OCI-LY3 (cell line): ENCODE measurements around the gene MUSTN1.

ENCODE experiments used
- CTCF ChIP-seq: fragments of 200-600, 300-600 bp; sonication (generic); IDR thresholded peaks from 2 replicates; pipeline ENCODE4 v1.5.1; 2014; ENCODE audit warnings: antibody characterized with exemption, low read length, low read depth
- EZH2phosphoT487 ChIP-seq: fragments of 200-600 bp; shearing (Covaris generic); IDR thresholded peaks from 2 replicates; pipeline ENCODE4 v1.6.1; 2018; ENCODE audit warnings: antibody characterized with exemption, mixed run types, low read depth

DNA sequence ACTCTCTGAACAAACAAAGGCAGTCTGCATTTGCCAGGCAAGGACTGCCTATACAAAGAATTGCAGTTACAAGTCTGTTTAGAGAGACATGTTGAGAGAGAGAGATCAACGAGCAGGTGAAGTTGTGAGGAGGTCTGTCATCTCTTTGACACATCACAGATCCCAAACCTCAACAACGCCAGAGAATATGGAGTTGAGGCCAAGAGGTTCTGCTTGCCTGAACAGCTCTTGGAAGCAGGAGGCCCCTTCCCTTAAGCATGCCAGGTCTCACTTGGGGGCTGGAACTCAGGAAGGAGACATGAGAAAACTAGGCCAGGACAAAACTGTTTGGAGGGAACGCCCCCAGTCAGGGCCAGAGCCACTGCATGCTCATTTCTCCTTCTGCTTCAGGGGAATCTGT lies 22.3 kb upstream of the MUSTN1 start:
- TF ChIP-seq EZH2phosphoT487 (no peak), CTCF (no peak)
